Measurements from ENCODE around the gene HOXA11. TPM values are rescaled to one million over a fixed set of nuclear protein-coding genes. Genes with fewer than 3 reads are reported as not detected.

HOXA11 gene
- polyA plus RNA-seq, 1 experiment: 34.0 TPM

GRCh38 chr7:27164045-27164366 lies 21.0 kb downstream of the HOXA11 start:
- POLR2A ChIA-PET: no interaction called here
- peaks cover 17% of the 10 kb centered on the region for H3K36me3 ChIP-seq (ENCODE audit: control insufficient read depth, insufficient read depth, low read length)
- H3K27me3 ChIP-seq (ENCODE audit: control insufficient read depth, insufficient read depth, low read length): no peaks in the 10 kb centered on the region
- H3K4me3 ChIP-seq (ENCODE audit: low read depth, low read length): peak overlapping the region; percentile 72
- no peak for TF ChIP-seq CTCF (IDR thresholded peaks at IDR 0.05; ENCODE audit: insufficient read depth, low read depth, low read length)
- CTCF ChIA-PET: interaction anchor here (1.2 to 4.0 kb wide), 2 partner anchors 13 to 15 kb away, joined by 5 to 74 read pairs; partner anchors contain the start of gene HOXA3
- DNase-seq (ENCODE audit: low read depth): no peak

- TF ChIP-seq CTCF (IDR thresholded peaks at IDR 0.05; ENCODE audit: insufficient read depth, low read depth, low read length): no peak
- POLR2A ChIA-PET: no interaction called here
- peaks cover 16% of the 10 kb centered on the region for H3K36me3 ChIP-seq (ENCODE audit: control insufficient read depth, insufficient read depth, low read length)
- DNase-seq (ENCODE audit: low read depth): no peak
- CTCF ChIA-PET: interaction anchor here (0.8 to 4.0 kb wide), 9 partner anchors 9 to 794 kb away, joined by 3 to 74 read pairs (median 7); partner anchors contain the start of genes HOXA10 and HOXA3
- H3K4me3 ChIP-seq (ENCODE audit: low read depth, low read length): peak overlapping the region; percentile 72
- H3K27me3 ChIP-seq (ENCODE audit: control insufficient read depth, insufficient read depth, low read length): no peaks in the 10 kb centered on the region
These were observed 21.6 kb downstream of the HOXA11 start for GRCh38 chr7:27163288-27164044.

- H3K4me3 ChIP-seq (ENCODE audit: low read depth, low read length): peak overlapping the region; percentile 72
- no peak for DNase-seq (ENCODE audit: low read depth)
- TF ChIP-seq CTCF (IDR thresholded peaks at IDR 0.05; ENCODE audit: insufficient read depth, low read depth, low read length): no peak
- H3K27me3 ChIP-seq (ENCODE audit: control insufficient read depth, insufficient read depth, low read length): no peaks in the 10 kb centered on the region
- POLR2A ChIA-PET: no interaction called here
- H3K36me3 ChIP-seq (ENCODE audit: control insufficient read depth, insufficient read depth, low read length): peaks cover 14% of the 10 kb centered on the region
- CTCF ChIA-PET: interaction anchor here (0.5 to 4.0 kb wide), 16 partner anchors 9 to 1311 kb away, joined by 3 to 74 read pairs (median 6); partner anchors contain the start of genes HOXA10, HOXA13 and HOXA3
These were observed 22.3 kb downstream of the HOXA11 start for GRCh38 chr7:27162561-27163287.

GRCh38 chr7:27161721-27162560 lies 23.1 kb downstream of the HOXA11 start:
- H3K27me3 ChIP-seq (ENCODE audit: control insufficient read depth, insufficient read depth, low read length): no peaks in the 10 kb centered on the region
- CTCF ChIA-PET: interaction anchor here (0.5 to 4.0 kb wide), 21 partner anchors 9 to 1310 kb away, joined by 3 to 74 read pairs (median 6); partner anchors contain the start of genes HOXA10, HOXA13, HOXA3 and HOXA5
- TF ChIP-seq CTCF (IDR thresholded peaks at IDR 0.05; ENCODE audit: insufficient read depth, low read depth, low read length): no peak
- POLR2A ChIA-PET: no interaction called here
- no peak for DNase-seq (ENCODE audit: low read depth)
- H3K4me3 ChIP-seq (ENCODE audit: low read depth, low read length): peak overlapping the region; percentile 72
- H3K36me3 ChIP-seq (ENCODE audit: control insufficient read depth, insufficient read depth, low read length): peaks cover 14% of the 10 kb centered on the region
